ENCODE data around the gene ACP7.

DNA sequence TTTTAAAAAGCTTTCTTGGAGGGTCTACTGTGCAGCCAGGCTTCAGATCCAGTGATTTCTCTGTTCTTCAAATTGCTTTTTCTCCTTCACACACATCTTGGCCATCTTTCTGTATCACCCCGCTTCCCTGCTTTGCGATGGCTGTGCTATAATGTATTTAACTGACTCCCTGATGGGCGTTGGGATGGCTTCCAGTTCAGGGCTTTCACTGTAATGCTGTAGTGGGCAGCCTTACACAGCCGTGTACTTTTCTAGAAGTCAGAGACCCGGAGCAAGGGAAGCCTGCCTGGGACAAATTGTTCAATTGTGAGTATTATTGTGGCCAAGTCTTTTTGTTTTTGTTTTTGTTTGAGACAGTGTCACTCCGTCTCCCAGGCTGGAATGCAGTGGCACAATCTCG is 22.0 kb downstream of the ACP7 start:
- TF ChIP-seq, protein P1, sequence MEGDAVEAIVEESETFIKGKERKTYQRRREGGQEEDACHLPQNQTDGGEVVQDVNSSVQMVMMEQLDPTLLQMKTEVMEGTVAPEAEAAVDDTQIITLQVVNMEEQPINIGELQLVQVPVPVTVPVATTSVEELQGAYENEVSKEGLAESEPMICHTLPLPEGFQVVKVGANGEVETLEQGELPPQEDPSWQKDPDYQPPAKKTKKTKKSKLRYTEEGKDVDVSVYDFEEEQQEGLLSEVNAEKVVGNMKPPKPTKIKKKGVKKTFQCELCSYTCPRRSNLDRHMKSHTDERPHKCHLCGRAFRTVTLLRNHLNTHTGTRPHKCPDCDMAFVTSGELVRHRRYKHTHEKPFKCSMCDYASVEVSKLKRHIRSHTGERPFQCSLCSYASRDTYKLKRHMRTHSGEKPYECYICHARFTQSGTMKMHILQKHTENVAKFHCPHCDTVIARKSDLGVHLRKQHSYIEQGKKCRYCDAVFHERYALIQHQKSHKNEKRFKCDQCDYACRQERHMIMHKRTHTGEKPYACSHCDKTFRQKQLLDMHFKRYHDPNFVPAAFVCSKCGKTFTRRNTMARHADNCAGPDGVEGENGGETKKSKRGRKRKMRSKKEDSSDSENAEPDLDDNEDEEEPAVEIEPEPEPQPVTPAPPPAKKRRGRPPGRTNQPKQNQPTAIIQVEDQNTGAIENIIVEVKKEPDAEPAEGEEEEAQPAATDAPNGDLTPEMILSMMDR (conservative IDR thresholded peaks at IDR 0.05 in 1 of 2, IDR thresholded peaks at IDR 0.05 in 1 of 2; ENCODE audit: extremely low read depth in 1 of 2, insufficient read depth in 1 of 2, low read depth in 1 of 2, low read length in 2 of 2): no peak
- TF ChIP-seq EZH2 (IDR thresholded peaks at IDR 0.05; ENCODE audit: borderline replicate concordance, low read length): no peak
